K562 (cell line): ENCODE measurements around the gene TMOD3. TPM values are rescaled to one million over a fixed set of nuclear protein-coding genes. Genes with fewer than 3 reads are reported as not detected.

Experiments used
- ELF4 ChIP-seq: fragments of 450-650 bp; formaldehyde crosslinking; IDR thresholded peaks from 2 replicates; pipeline ENCODE4 v1.4.0; 2022; ENCODE audit warnings: missing genetic modification characterization
- ETV5 ChIP-seq: sonication (generic); formaldehyde crosslinking; IDR thresholded peaks from 2 replicates; pipeline ENCODE4 v1.4.0; 2020; ENCODE audit warnings: low read depth, mild to moderate bottlenecking, missing genetic modification reagents
- GABPB1 ChIP-seq: sonication (generic); formaldehyde crosslinking; IDR thresholded peaks from 2 replicates; pipeline ENCODE4 v1.8.0; 2022; ENCODE audit warnings: mild to moderate bottlenecking, missing genetic modification reagents
- GTF2A2 ChIP-seq: IDR thresholded peaks from 2 replicates; pipeline ENCODE4 v1.6.1; 2016; ENCODE audit warnings: mild to moderate bottlenecking, missing genetic modification characterization, missing compliant biosample characterization
- HLTF ChIP-seq: fragments of 450-650 bp; IDR thresholded peaks from 2 replicates; pipeline ENCODE4 v1.6.1; 2016
- MNT ChIP-seq, 2 experiments: fragments of 450-650 bp; conservative IDR thresholded peaks; 2 replicates each; pipeline ENCODE4 v1.6.1; 2017; ENCODE audit warnings: mild to moderate bottlenecking in 2 of 2, moderate library complexity in 2 of 2
- OTX1 ChIP-seq: fragments of 450-650 bp; formaldehyde crosslinking; IDR thresholded peaks from 2 replicates; pipeline ENCODE4 v1.4.0; 2022; ENCODE audit warnings: mild to moderate bottlenecking
- RHOXF2B ChIP-seq: fragments of 250-450 bp; sonication (Bioruptor Pico); conservative IDR thresholded peaks from 2 replicates; pipeline ENCODE4 v1.5.1; 2021
- SRSF3 ChIP-seq: fragments of 200-400 bp; formaldehyde crosslinking; IDR thresholded peaks from 2 replicates; pipeline ENCODE4 v1.6.1; 2016; ENCODE audit warnings: mild to moderate bottlenecking, low read length, moderate library complexity; ENCODE audit not compliant: insufficient read depth
- YY1 ChIP-seq, 3 experiments: IDR thresholded peaks; 2 replicates each; pipeline ENCODE4 v1.6.1; 2011; ENCODE audit warnings: low read length in 2 of 3, mild to moderate bottlenecking in 2 of 3, moderate library complexity in 2 of 3, borderline replicate concordance in 1 of 3, control low read depth in 1 of 3, low read depth in 1 of 3; ENCODE audit not compliant: insufficient read depth in 3 of 3, insufficient replicate concordance in 2 of 3, control insufficient read depth in 1 of 3, insufficient read length in 1 of 3; ENCODE audit errors: extremely low read depth in 1 of 3
- ZC3H8 ChIP-seq: fragments of 450-650 bp; IDR thresholded peaks from 2 replicates; pipeline ENCODE4 v1.6.1; 2017
- ZNF121 ChIP-seq: sonication (generic); formaldehyde crosslinking; conservative IDR thresholded peaks from 2 replicates; pipeline ENCODE4 v1.8.0; 2022; ENCODE audit warnings: missing genetic modification reagents
- polyA plus RNA-seq, 8 experiments: library from polyadenylated mRNA; depleted of rRNA in 4 of 8; stranded (reverse) in 5 of 8; unstranded in 3 of 8; fragments of >200 nt; fragmentation: Nextera tagmentation in 2 of 8; fragmentation: Illumina TruSeq in 1 of 8; extraction: Ambion mirVana in 2 of 8; extraction: Trizol in 1 of 8; gene quantifications; 2 replicates each; pipeline versions ENCODE4 v1.2.1 to v1.2.3, GENCODE V29; 2011 to 2014; ENCODE audit warnings: inconsistent platforms in 1 of 8, missing spikeins in 1 of 8
- total RNA-seq, 7 experiments: library from RNA; depleted of rRNA in 6 of 7; stranded (reverse); fragments of >200 nt in 6 of 7; fragmentation: Illumina TruSeq in 2 of 7; extraction: Trizol in 2 of 7; gene quantifications; 2 replicates each; pipeline versions ENCODE4 v1.2.1 to v1.2.3, GENCODE V29; 2011 to 2021; ENCODE audit warnings: low replicate concordance in 1 of 7
- TF ChIP-seq, protein P1 (sequence below): fragments of 450-650 bp; IDR thresholded peaks from 2 replicates; pipeline ENCODE4 v1.6.1; 2016; ENCODE audit warnings: low read depth
- TF ChIP-seq, protein P2 (sequence below): fragments of 450-650 bp; IDR thresholded peaks from 2 replicates; pipeline ENCODE4 v1.6.1; 2016; ENCODE audit warnings: mild to moderate bottlenecking

TMOD3 gene
- total and polyA plus RNA-seq, 9 of the 15 experiments (the other 6 are each of a cell fraction or from before 2014, with no cell fraction given), result 6.8 to 45.0 (median 30.9) TPM

- TF ChIP-seq, protein P1, sequence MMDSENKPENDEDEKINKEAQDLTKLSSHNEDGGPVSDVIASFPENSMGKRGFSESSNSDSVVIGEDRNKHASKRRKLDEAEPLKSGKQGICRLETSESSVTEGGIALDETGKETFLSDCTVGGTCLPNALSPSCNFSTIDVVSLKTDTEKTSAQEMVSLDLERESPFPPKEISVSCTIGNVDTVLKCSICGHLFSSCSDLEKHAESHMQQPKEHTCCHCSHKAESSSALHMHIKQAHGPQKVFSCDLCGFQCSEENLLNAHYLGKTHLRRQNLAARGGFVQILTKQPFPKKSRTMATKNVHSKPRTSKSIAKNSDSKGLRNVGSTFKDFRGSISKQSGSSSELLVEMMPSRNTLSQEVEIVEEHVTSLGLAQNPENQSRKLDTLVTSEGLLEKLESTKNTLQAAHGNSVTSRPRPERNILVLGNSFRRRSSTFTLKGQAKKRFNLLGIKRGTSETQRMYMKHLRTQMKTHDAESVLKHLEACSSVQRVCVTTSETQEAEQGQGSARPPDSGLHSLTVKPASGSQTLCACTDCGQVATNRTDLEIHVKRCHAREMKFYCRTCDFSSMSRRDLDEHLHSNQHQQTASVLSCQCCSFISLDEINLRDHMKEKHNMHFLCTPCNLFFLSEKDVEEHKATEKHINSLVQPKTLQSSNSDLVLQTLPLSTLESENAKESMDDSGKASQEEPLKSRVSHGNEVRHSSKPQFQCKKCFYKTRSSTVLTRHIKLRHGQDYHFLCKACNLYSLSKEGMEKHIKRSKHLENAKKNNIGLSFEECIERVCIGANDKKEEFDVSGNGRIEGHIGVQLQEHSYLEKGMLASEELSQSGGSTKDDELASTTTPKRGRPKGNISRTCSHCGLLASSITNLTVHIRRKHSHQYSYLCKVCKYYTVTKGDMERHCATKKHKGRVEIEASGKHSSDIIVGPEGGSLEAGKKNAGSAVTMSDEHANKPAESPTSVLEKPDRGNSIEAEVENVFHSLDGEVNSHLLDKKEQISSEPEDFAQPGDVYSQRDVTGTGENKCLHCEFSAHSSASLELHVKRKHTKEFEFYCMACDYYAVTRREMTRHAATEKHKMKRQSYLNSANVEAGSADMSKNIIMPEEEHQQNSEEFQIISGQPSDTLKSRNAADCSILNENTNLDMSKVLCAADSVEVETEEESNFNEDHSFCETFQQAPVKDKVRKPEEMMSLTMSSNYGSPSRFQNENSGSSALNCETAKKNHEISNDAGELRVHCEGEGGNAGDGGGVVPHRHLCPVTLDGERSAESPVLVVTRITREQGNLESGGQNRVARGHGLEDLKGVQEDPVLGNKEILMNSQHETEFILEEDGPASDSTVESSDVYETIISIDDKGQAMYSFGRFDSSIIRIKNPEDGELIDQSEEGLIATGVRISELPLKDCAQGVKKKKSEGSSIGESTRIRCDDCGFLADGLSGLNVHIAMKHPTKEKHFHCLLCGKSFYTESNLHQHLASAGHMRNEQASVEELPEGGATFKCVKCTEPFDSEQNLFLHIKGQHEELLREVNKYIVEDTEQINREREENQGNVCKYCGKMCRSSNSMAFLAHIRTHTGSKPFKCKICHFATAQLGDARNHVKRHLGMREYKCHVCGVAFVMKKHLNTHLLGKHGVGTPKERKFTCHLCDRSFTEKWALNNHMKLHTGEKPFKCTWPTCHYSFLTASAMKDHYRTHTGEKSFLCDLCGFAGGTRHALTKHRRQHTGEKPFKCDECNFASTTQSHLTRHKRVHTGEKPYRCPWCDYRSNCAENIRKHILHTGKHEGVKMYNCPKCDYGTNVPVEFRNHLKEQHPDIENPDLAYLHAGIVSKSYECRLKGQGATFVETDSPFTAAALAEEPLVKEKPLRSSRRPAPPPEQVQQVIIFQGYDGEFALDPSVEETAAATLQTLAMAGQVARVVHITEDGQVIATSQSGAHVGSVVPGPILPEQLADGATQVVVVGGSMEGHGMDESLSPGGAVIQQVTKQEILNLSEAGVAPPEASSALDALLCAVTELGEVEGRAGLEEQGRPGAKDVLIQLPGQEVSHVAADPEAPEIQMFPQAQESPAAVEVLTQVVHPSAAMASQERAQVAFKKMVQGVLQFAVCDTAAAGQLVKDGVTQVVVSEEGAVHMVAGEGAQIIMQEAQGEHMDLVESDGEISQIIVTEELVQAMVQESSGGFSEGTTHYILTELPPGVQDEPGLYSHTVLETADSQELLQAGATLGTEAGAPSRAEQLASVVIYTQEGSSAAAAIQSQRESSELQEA, result no peak
- TF ChIP-seq ZC3H8 (no peak), ELF4 (CRISPR knock-in tag) (no peak), ETV5 (CRISPR knock-in tag) (no peak), YY1 (IDR thresholded peaks at IDR 0.05; ENCODE audit: borderline replicate concordance in 1 of 3, control insufficient read depth in 1 of 3, extremely low read depth in 1 of 3, insufficient read depth in 3 of 3, insufficient read length in 1 of 3, insufficient replicate concordance in 2 of 3, low read depth in 1 of 3, low read length in 2 of 3) (no peak), GTF2A2 (no peak), HLTF (no peak), RHOXF2B (no peak), ZNF121 (CRISPR knock-in tag) (no peak), MNT (conservative IDR thresholded peaks at IDR 0.05) (no peak), SRSF3 (no peak), GABPB1 (no peak), OTX1 (no peak)
- TF ChIP-seq, protein P2, sequence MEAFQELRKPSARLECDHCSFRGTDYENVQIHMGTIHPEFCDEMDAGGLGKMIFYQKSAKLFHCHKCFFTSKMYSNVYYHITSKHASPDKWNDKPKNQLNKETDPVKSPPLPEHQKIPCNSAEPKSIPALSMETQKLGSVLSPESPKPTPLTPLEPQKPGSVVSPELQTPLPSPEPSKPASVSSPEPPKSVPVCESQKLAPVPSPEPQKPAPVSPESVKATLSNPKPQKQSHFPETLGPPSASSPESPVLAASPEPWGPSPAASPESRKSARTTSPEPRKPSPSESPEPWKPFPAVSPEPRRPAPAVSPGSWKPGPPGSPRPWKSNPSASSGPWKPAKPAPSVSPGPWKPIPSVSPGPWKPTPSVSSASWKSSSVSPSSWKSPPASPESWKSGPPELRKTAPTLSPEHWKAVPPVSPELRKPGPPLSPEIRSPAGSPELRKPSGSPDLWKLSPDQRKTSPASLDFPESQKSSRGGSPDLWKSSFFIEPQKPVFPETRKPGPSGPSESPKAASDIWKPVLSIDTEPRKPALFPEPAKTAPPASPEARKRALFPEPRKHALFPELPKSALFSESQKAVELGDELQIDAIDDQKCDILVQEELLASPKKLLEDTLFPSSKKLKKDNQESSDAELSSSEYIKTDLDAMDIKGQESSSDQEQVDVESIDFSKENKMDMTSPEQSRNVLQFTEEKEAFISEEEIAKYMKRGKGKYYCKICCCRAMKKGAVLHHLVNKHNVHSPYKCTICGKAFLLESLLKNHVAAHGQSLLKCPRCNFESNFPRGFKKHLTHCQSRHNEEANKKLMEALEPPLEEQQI, result no peak
Measured at GRCh38 chr15:51798281-51798680, 31.2 kb upstream of the TMOD3 start (continued).
